GM21576 (cell line): Measurements from ENCODE around the gene GRAP.

Source experiments
- ATAC-seq: cut with Tn5 transposase; IDR thresholded peaks from one replicate; pipeline ENCODE4 v1.9.1; 2021; ENCODE audit warnings: mild to moderate bottlenecking, moderate library complexity; ENCODE audit not compliant: unreplicated experiment

GRAP gene

DNA sequence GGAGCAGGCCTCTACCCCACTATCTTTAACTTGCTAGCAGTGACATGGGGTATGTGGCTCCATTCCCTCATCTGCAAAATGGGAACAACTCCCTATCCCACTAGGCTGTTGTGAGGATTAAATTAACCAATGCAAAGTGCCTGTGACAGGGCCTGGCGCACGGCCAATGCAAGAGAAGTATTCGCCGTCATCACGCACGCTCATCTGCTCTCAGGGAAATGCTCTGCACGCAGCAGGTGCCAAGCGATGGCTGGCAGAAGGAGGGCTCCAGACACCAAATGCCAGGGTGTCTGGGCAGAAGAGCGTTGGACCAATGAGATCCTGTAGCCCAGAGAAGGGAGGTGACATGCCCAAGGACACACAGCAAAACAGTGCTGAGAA, 59.5 kb downstream of the GRAP start:
- no peak for ATAC-seq

DNA sequence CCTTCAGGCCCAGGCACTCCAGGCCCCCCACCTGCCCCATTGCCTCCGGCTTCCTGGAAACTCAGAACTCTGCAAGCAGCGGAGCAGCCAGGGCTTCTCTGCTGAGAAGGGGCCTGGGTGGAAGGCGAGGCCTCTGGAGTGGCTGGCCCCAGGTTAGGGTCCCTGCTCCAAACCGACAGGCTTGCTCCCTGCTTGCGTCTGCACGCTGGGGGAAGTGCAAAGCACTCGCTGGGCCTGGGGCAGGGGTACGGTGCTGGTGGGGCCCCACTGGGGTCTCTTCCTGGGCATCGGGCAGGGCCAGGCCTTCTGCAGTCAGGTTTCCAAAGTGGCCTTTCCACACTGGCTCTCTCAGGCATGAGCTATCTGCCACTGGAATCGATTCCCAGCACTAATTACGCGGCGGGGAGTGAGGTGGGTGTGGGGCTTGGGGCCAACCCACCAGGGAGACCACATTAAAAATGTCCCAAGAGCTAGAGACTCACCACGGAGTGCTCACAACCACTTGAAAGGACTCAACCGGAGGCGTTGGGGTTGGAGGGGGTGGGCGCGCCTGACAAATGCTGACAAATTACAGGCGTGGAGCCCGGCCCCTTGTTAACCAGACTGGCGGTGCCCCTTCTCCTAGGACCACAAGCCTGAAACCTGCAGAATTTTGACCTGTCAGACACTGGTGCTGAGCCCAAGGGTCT, 60.1 kb downstream of the GRAP start:
- ATAC-seq, result no peak

DNA sequence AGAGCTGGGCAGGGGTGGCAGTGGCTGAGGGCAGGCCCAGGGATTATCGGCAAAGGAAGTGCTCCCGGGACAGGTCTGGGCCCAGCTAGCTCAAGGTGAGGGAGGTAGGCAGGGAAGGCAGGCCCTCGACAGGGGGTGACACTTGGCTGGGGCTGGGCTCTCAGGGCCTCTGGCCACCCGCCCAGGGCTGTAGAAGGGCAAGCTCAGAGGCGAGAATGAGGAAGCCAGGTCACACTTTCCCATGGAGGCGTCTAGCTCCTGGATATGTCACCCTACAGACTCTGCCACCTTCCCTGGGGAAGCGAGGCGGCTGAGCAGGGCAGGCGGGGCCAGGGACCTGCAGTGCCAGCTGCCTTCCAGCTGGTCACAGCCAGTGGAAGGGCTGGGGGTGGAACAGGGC, 61.3 kb downstream of the GRAP start:
- ATAC-seq, result no peak

DNA sequence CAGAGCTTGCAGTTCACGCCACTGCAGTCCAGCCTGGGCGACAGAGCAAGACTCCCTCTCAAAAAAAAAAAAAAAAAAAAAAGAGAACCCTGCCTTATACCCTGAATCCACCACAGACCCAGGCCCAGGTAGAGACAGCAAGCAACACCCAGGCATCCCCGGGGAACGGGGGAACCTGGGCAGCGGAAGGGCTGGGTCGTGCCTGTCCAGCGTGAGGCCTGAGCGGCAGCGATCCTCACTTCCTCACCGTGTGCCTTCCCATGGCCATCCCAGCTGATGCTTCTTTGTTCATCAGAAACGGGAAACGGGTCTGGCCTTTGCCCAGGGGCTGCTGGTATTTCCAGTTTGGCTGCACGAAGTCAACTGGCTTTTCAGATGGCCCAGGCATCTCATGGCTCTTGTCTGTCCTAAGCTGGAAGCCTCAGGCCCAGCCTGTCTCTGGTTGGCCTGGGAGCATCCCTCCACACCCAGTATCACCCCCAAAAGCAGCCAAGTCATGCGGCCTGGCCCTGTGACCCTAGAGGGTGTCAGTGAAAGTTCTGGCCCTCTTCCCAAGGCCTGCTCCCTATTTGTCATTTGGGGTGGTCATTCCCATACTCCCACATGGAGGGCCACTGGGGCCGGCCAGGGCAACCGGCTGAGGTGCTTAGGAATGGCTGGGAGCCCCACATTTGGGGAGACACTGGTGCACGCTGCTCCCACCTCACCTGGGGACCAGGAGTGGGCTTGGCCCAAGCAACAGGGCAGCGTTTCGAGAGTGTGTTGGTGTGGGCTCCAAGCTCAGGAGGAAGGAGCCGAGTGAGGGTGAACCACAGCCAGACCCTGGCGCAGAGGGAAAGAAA, 62.3 kb downstream of the GRAP start:
- ATAC-seq, result no peak

DNA sequence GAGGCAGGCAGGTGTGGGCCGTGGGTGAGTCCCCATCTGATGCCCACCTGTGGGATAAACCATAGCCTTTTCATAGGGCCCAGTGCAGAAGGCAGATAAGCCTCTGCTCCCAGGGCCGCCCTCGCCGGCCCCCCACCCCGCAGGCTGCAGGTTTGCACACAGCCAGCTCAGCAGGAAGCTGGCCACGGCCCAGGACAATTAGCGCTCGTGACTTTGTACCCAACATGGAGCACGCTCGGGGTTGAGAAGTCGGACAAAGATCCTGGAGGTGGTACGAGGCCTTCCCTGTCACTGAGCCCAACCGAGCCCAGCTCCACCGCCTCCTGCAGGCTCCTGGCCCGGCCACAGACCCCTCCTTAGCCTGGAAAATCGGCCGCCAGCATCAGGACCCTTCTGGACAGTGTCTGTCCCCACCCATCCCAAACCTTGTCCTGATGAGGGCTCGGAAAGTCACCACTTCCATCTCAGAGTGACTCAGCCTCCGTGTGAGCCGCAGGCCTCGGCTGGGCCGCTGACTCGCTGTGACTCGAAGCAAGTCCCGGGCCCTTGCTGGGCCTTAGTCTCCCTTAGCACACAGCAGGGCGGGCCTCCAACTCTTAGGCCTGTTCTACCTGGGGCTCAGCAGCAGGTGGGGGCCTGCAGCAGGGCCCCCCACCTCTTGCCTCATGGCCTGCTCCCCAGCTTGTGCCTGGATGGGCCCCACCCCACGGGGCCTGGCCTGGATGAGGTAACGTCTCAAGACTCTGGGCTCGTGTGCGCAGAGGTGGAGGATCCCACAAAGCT, 64.9 kb downstream of the GRAP start:
- ATAC-seq, result no peak

DNA sequence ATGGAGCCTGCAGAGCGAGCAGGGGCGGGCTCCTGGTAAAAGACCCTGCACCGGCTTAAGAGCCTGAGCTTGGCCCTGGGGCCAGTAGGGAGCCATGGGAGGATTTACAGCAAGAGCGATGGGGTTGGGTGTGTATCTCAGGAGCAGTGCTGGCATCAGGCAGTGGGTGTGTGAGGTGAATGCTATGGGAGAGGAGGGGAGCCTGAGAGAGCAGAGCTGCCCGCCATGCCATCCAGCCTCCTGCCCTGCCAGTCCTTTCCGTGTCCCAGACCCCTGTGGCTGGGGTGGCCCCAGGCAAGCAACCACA, 65.5 kb downstream of the GRAP start:
- ATAC-seq, result no peak

DNA sequence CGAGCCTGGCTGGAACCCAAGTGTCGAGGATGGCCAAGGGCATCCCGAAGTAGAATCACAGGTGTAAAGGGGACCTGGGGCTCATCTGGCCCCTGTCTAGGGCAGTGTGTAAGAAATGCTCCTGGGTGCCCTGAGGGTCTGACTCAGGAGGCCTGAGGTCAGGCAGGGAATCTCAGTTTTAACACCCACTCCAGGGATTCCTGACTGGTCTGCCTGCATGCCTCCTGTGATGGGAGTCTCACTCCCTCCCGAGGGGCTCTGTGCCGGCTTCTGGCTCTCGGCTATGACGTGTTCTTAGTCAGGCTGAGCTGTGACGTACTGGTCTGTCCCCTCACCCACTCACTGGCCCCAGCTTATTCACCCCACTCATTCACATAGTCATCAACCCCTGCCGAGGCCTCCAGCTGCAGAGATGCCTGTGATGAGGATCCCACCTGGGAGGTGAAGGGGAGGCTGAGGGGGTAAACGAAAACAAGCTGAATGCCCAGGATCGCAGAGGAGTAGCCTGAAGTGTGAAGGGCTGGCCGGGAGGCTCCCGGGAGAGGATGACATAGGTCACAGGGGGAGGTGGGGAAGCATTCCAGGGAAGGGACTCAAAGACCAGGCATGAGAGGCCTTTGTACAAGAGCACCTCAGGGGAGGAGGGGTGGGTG, 65.9 kb downstream of the GRAP start:
- ATAC-seq, result no peak

DNA sequence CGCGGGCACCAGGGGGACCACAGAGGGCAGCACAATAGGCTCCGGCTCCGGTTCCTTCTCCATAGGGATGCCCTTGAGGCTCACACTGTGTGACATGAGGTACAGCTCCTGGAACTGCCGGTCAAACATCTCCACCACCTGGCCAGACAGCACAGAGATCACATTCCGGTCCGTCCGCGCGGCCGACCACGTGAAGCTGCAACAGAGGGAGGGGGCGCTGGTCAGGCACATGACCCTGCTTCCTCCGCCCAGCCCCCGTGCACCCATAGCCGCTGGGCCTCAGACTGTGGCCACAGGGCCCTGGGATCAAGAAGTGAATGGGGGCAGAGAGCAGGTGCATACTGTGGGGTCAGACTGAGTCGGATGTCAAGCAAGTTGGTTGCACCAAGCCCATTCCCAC, 68.1 kb downstream of the GRAP start:
- no peak for ATAC-seq

DNA sequence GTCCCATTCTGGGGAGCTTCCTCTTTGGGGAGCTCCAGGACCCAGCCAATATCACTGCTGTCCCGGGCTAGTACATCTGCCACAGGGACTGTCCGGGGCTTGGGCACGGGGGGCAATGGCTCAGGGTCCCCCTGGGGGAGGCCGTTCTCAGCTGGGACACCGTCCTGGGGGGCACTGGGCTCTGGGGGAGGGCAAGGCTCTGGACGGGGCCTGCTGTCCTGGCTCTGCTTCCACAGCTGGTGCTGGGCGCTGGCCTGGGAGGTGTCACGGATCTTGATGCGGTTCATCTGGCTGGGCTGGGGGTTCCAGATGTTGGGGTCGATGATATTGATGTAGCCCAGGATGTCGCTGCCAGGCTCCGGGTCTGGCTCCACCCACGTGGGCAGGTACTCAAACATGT, 68.7 kb downstream of the GRAP start:
- no peak for ATAC-seq

DNA sequence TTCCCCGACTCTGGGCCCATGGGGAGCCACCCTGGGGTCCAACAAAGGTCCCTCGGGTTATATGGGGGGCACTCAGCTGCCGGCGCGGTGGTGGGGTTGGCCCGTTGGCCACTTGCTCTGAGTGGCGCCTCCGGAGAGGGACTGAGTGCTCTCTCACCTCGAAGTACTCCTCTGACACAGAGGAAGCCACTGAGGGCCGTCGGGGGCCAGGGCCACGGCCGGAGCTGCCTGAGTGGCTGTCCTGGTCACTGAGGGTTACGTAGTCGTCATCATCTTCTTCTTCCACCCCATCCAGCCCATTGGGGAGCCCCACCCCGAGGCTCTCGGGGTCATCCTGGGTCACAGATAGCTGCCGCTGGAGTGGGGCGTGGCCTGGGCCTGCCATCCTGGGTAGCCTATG, 69.1 kb downstream of the GRAP start:
- no peak for ATAC-seq

DNA sequence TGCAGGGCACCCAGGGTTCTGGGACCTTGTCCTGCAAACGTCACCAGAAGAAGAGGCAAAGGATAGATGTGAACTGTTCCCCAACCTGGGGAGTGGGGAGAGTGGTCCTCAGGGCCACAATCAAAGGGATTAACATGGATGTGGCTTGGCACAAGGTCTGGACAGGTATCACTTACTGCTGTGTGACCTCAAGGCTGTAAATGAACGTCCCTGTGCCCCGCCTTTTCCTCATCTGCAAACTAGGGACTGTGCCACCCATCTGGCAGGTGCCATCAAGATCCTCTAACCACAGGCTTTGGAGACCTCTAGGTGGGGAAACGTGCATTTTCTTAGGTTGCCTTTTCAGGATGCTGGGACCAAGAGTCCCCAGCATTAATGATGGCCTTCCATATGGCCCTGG, 69.7 kb downstream of the GRAP start:
- ATAC-seq, result no peak

DNA sequence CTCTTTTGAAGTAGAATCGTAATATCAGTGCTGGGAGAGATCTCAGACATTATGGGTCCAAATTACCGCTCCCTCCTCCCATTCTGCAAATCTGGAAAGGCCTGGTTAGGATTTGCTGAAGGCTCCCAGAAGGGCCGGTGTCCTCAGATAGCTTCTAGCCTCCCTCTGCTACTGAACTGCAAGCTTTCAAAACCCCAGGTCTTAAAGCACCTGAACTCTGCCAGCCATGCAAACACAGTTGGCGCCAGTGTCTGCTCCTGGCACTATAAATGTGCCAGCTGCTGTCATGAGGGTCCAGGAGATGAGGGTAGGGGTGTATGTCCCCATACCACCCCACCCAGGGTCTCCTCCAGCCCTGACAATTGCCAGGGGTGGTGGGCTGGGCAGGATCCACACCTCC, 70.6 kb downstream of the GRAP start:
- ATAC-seq, result no peak

DNA sequence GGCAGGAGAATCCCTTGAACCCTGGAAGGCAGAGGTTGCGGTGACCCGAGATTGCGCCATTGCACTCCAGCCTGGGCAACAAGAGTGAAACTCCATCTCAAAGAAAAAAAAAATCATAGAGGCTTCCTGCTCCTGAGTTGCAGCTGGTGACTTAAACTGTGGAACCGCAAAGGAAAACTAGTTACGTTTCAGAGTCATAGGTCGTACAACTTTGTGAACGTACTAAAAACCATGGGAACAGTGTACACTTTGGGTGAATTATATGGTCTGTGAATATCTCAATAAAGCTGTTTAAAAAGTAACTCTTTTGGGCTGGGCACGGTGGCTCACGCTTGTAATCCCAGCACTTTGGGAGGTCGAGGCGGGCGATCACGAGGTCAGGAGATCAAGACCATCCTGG, 71.2 kb downstream of the GRAP start:
- ATAC-seq, result no peak

DNA sequence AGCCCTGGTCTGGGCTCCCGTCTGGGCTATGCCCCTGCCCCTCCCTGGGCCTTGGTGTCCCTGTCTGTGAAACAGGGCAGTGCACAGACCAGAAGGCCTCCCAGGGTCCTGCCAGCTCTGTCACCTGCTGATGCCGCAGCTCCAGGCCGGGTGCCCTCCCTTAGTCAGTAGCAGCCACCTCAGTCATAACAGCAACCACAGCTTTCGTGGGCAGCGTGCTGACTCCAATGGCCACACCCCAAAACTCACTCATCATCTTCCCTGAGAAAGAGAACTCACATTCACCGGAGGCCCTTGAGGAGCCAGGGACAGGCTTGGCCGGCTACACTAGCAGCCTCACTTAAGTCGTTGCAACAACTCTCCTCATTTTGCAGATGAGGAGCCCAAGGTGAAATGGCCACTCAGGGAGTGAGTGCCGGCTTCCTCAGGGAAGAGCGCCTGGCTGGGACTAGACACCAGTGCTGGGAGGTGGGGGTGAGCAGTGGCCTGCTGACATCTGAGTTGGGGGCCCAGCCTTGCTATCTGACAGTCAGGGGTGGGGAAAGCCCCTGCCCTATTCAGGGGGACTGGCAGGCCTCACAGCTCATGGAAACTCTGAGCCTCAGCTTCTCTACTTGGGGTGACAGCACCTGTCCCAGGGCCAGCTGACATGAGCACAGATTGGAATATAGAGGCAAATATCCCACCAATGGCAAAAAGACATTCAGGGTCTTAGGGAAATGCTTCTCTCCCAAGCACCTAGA, 72.2 kb downstream of the GRAP start:
- no peak for ATAC-seq

DNA sequence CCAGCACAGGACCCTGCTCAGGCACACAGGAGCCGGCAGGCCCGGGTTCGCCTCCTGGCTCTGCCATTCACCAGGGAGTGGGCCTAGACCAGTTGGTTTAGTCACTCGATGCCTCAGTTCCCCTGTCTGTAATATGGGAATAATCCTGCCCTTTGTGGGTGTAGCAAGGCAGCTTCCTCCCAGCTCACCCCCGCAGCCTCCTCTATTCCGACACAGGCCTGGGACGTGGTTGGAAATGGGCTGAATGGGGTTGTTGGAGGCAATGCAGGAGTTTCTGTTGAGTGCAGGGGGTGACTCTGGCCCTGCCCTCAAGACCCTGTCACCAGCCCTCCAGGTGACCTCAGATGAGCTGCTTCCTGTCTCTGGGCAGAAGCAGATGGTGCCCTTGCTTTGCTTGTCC, 75.0 kb downstream of the GRAP start:
- no peak for ATAC-seq
